ENCODE data around the gene RAG2. TPM values are rescaled to one million over a fixed set of nuclear protein-coding genes. Genes with fewer than 3 reads are reported as not detected.

The RAG2 gene
- total RNA-seq, 2 experiments from 2014 or later = not detected

- ChIA-PET CTCF (no interaction called here), POLR2A (no interaction called here)
- no peak overlapping the region for H3K4me3 Mint-ChIP-seq
- H3K4me1 Mint-ChIP-seq (ENCODE audit: low read depth) = peaks cover 8% of the 10 kb centered on the region
- intact Hi-C loops (cut with micrococcal nuclease) = no loop called here
- H3K9me3 Mint-ChIP-seq = no peaks in the 10 kb centered on the region
- H3K27me3 Mint-ChIP-seq = peaks cover 33% of the 10 kb centered on the region
- H3K27ac Mint-ChIP-seq = no peak overlapping the region
- H3K36me3 Mint-ChIP-seq = no peaks in the 10 kb centered on the region
- no peak for DNase-seq
Measured at GRCh38 chr11:36591433-36591832, 6.6 kb downstream of the RAG2 start.

GRCh38 chr11:36590513-36590912 lies 7.5 kb downstream of the RAG2 start:
- no peaks in the 10 kb centered on the region for H3K36me3 Mint-ChIP-seq

GRCh38 chr11:36588099-36588498 lies 9.9 kb downstream of the RAG2 start:
- no peak for DNase-seq
- Mint-ChIP-seq H3K4me1 (ENCODE audit: low read depth) (no peaks in the 10 kb centered on the region), H3K36me3 (no peaks in the 10 kb centered on the region), H3K27me3 (peaks cover 17% of the 10 kb centered on the region), H3K4me3 (no peak overlapping the region), H3K27ac (no peak overlapping the region), H3K9me3 (no peaks in the 10 kb centered on the region)
- ChIA-PET POLR2A (interaction anchor here (0.6 kb wide), 1 partner anchor 18 kb away, joined by 3 read pairs; no protein-coding TSS in a partner anchor), CTCF (interaction anchor here (1.3 to 1.8 kb wide), 2 partner anchors 23 to 159 kb away, joined by 3 to 11 read pairs; no protein-coding TSS in a partner anchor)
- intact Hi-C loops (cut with micrococcal nuclease) = no loop called here

More at GRCh38 chr11:36590513-36590912, 7.5 kb downstream of the RAG2 start:
- Mint-ChIP-seq H3K4me1 (ENCODE audit: low read depth) (peaks cover 8% of the 10 kb centered on the region), H3K27me3 (peaks cover 30% of the 10 kb centered on the region), H3K9me3 (no peaks in the 10 kb centered on the region), H3K27ac (no peak overlapping the region), H3K4me3 (no peak overlapping the region)
- ChIA-PET POLR2A (no interaction called here), CTCF (no interaction called here)
- intact Hi-C loops (cut with micrococcal nuclease) = no loop called here
- DNase-seq = no peak

GRCh38 chr11:36586543-36586942 lies 11.5 kb downstream of the RAG2 start:
- no peaks in the 10 kb centered on the region for H3K4me1 Mint-ChIP-seq (ENCODE audit: low read depth)
- POLR2A ChIA-PET = no interaction called here
- H3K4me3 Mint-ChIP-seq = no peak overlapping the region
- CTCF ChIA-PET = interaction anchor here (0.7 to 1.8 kb wide), 2 partner anchors 22 to 37 kb away, joined by 3 to 11 read pairs; no protein-coding TSS in a partner anchor
- H3K36me3 Mint-ChIP-seq = peaks cover 3% of the 10 kb centered on the region
- intact Hi-C loops (cut with micrococcal nuclease) = no loop called here
- peaks cover 10% of the 10 kb centered on the region for H3K9me3 Mint-ChIP-seq
- no peak for DNase-seq
- no peak overlapping the region for H3K27ac Mint-ChIP-seq
- peaks cover 12% of the 10 kb centered on the region for H3K27me3 Mint-ChIP-seq

- Mint-ChIP-seq H3K4me3 (no peak overlapping the region), H3K27me3 (peaks cover 8% of the 10 kb centered on the region), H3K27ac (no peak overlapping the region), H3K36me3 (peaks cover 3% of the 10 kb centered on the region), H3K9me3 (peaks cover 10% of the 10 kb centered on the region), H3K4me1 (ENCODE audit: low read depth) (no peaks in the 10 kb centered on the region)
- intact Hi-C loops (cut with micrococcal nuclease) = no loop called here
- CTCF ChIA-PET = no interaction called here
- DNase-seq = no peak
- POLR2A ChIA-PET = no interaction called here
Measured at GRCh38 chr11:36583667-36584066, 14.4 kb downstream of the RAG2 start.

- Mint-ChIP-seq H3K36me3 (peaks cover 3% of the 10 kb centered on the region), H3K27ac (no peak overlapping the region), H3K9me3 (peaks cover 10% of the 10 kb centered on the region), H3K4me3 (no peak overlapping the region), H3K27me3 (peaks cover 6% of the 10 kb centered on the region), H3K4me1 (ENCODE audit: low read depth) (no peaks in the 10 kb centered on the region)
- intact Hi-C loops (cut with micrococcal nuclease) = no loop called here
- POLR2A ChIA-PET = no interaction called here
- no peak for DNase-seq
- CTCF ChIA-PET = interaction anchor here (0.9 kb wide), 1 partner anchor 17 kb away, joined by 4 read pairs; no protein-coding TSS in a partner anchor
Measured at GRCh38 chr11:36581536-36581935, 16.5 kb downstream of the RAG2 start.

GRCh38 chr11:36578458-36578857 lies 19.6 kb downstream of the RAG2 start:
- H3K27me3 Mint-ChIP-seq = peaks cover 11% of the 10 kb centered on the region
- H3K4me3 Mint-ChIP-seq = no peak overlapping the region
- peaks cover 10% of the 10 kb centered on the region for H3K36me3 Mint-ChIP-seq
- peaks cover 10% of the 10 kb centered on the region for H3K9me3 Mint-ChIP-seq
- POLR2A ChIA-PET = no interaction called here
- H3K4me1 Mint-ChIP-seq (ENCODE audit: low read depth) = no peaks in the 10 kb centered on the region
- no peak for DNase-seq
- intact Hi-C loops (cut with micrococcal nuclease) = no loop called here
- H3K27ac Mint-ChIP-seq = no peak overlapping the region
- CTCF ChIA-PET = no interaction called here

- CTCF ChIA-PET = interaction anchor here (5.6 kb wide), 1 partner anchor 13 kb away, joined by 41 read pairs; no protein-coding TSS in a partner anchor
- intact Hi-C loops (cut with micrococcal nuclease) = no loop called here
- no peak overlapping the region for H3K4me3 Mint-ChIP-seq
- no peak for DNase-seq
- no peak overlapping the region for H3K27ac Mint-ChIP-seq
- POLR2A ChIA-PET = no interaction called here
- peaks cover 10% of the 10 kb centered on the region for H3K27me3 Mint-ChIP-seq
- peaks cover 10% of the 10 kb centered on the region for H3K36me3 Mint-ChIP-seq
- H3K9me3 Mint-ChIP-seq = peaks cover 10% of the 10 kb centered on the region
- no peaks in the 10 kb centered on the region for H3K4me1 Mint-ChIP-seq (ENCODE audit: low read depth)
Measured at GRCh38 chr11:36577859-36578258, 20.2 kb downstream of the RAG2 start.

GRCh38 chr11:36577373-36577772 lies 20.7 kb downstream of the RAG2 start:
- no peak for DNase-seq
- intact Hi-C loops (cut with micrococcal nuclease) = no loop called here
- Mint-ChIP-seq H3K27ac (no peak overlapping the region), H3K27me3 (peaks cover 15% of the 10 kb centered on the region), H3K4me3 (no peak overlapping the region), H3K36me3 (peaks cover 10% of the 10 kb centered on the region), H3K9me3 (peaks cover 8% of the 10 kb centered on the region), H3K4me1 (ENCODE audit: low read depth) (no peaks in the 10 kb centered on the region)
- ChIA-PET POLR2A (no interaction called here), CTCF (interaction anchor here (1.9 to 5.6 kb wide), 2 partner anchors 13 to 169 kb away, joined by 6 to 41 read pairs; no protein-coding TSS in a partner anchor)

GRCh38 chr11:36574486-36574885 lies 23.6 kb downstream of the RAG2 start:
- ChIA-PET POLR2A (no interaction called here), CTCF (interaction anchor here (0.5 to 5.6 kb wide), 2 partner anchors 10 to 371 kb away, joined by 3 to 41 read pairs; no protein-coding TSS in a partner anchor)
- Mint-ChIP-seq H3K9me3 (no peaks in the 10 kb centered on the region), H3K27me3 (peaks cover 26% of the 10 kb centered on the region), H3K4me3 (no peak overlapping the region), H3K36me3 (peaks cover 7% of the 10 kb centered on the region), H3K4me1 (ENCODE audit: low read depth) (no peaks in the 10 kb centered on the region), H3K27ac (no peak overlapping the region)
- intact Hi-C loops (cut with micrococcal nuclease) = no loop called here
- no peak for DNase-seq

GRCh38 chr11:36569095-36569494 lies 28.9 kb downstream of the RAG2 start:
- no peak for DNase-seq
- Mint-ChIP-seq H3K4me1 (ENCODE audit: low read depth) (peaks cover 6% of the 10 kb centered on the region), H3K36me3 (peaks cover 5% of the 10 kb centered on the region), H3K27ac (no peak overlapping the region), H3K4me3 (no peak overlapping the region), H3K9me3 (no peaks in the 10 kb centered on the region), H3K27me3 (peaks cover 47% of the 10 kb centered on the region)
- ChIA-PET CTCF (interaction anchor here (1.3 kb wide), 1 partner anchor 178 kb away, joined by 11 read pairs; no protein-coding TSS in a partner anchor), POLR2A (no interaction called here)
- intact Hi-C loops (cut with micrococcal nuclease) = loop anchor here (2.0 kb wide), 1 partner anchor 104 kb away; no protein-coding TSS in a partner anchor

GRCh38 chr11:36567694-36568093 lies 30.3 kb downstream of the RAG2 start, which contains the start of gene RAG1:
Gene RAG1, plus strand, starts transcription at chr11:36568007. Its CDS starts 5,298 bp downstream, at chr11:36573305.
- POLR2A ChIA-PET = no interaction called here
- Mint-ChIP-seq H3K27ac (no peak within 1 kb of the TSS), H3K27me3 (peaks cover 42% of the 10 kb centered on the region), H3K36me3 (no peaks in the 10 kb centered on the region), H3K4me1 (ENCODE audit: low read depth) (peaks cover 6% of the 10 kb centered on the region), H3K4me3 (no peak within 1 kb of the TSS), H3K9me3 (no peaks in the 10 kb centered on the region)
- intact Hi-C loops (cut with micrococcal nuclease) = loop anchor here (2.0 kb wide), 1 partner anchor 105 kb away; no protein-coding TSS in a partner anchor
- CTCF ChIA-PET = interaction anchor here (1.2 to 9.8 kb wide), 2 partner anchors 106 to 180 kb away, joined by 3 to 208 read pairs; no protein-coding TSS in a partner anchor
- no peak for DNase-seq

Measured in activated CD4-positive, alpha-beta memory T cell treated with anti-CD3 and anti-CD28 coated beads for 36 hours (primary cell).